MM.1S (cell line): ENCODE results near the gene CTSD.

ENCODE experiments used
- DNase-seq: peaks from one replicate; pipeline ENCODE4 v3.0.0-alpha.2; 2015
- H2AFZ ChIP-seq: fragments of 300-600 bp; sonication (generic); 2 replicates; pipeline ENCODE4 v1.6.0; 2016; ENCODE audit warnings: antibody characterized with exemption, low read length
- H3F3A ChIP-seq: fragments of 300-600 bp; sonication (generic); 2 replicates; pipeline ENCODE4 v1.6.1; 2016; ENCODE audit warnings: mild to moderate bottlenecking, antibody characterized with exemption, low read length, moderate library complexity, mixed read lengths; ENCODE audit not compliant: insufficient read depth
- H3K27ac ChIP-seq: fragments of 300-600 bp; sonication (generic); 2 replicates; pipeline ENCODE4 v1.5.1; 2016; ENCODE audit warnings: mild to moderate bottlenecking, low read length
- H3K27me3 ChIP-seq: fragments of 300-600 bp; sonication (generic); replicated peaks from 2 replicates; pipeline ENCODE4 v1.6.0; 2016; ENCODE audit warnings: low read length; ENCODE audit not compliant: insufficient read depth
- H3K36me3 ChIP-seq: fragments of 300-600 bp; sonication (generic); replicated peaks from 2 replicates; pipeline ENCODE4 v1.6.1; 2016; ENCODE audit warnings: mild to moderate bottlenecking, low read length, mixed read lengths; ENCODE audit not compliant: insufficient read depth
- H3K4me1 ChIP-seq: fragments of 300-600 bp; sonication (generic); 2 replicates; pipeline ENCODE4 v1.6.1; 2016; ENCODE audit warnings: low read length, mixed read lengths
- H3K4me2 ChIP-seq: fragments of 300-600 bp; sonication (generic); 2 replicates; pipeline ENCODE4 v1.6.0; 2016; ENCODE audit warnings: low read depth, low read length
- H3K4me3 ChIP-seq: fragments of 300-600 bp; sonication (generic); 2 replicates; pipeline ENCODE4 v1.5.1; 2016; ENCODE audit warnings: low read length, mixed read lengths
- H3K79me2 ChIP-seq: fragments of 300-600 bp; sonication (generic); 2 replicates; pipeline ENCODE4 v1.6.1; 2016; ENCODE audit warnings: mixed run types, low read length, mixed read lengths
- H3K9ac ChIP-seq: fragments of 300-600 bp; sonication (generic); 2 replicates; pipeline ENCODE4 v1.6.1; 2016; ENCODE audit warnings: low read length, mixed read lengths
- H3K9me2 ChIP-seq: fragments of 300-600 bp; sonication (generic); replicated peaks from 2 replicates; pipeline ENCODE4 v1.6.1; 2016; ENCODE audit warnings: mild to moderate bottlenecking, low read length, mixed read lengths; ENCODE audit not compliant: insufficient read depth
- H3K9me3 ChIP-seq: fragments of 300-600 bp; sonication (generic); replicated peaks from 2 replicates; pipeline ENCODE4 v1.6.1; 2016; ENCODE audit warnings: mild to moderate bottlenecking, low read length, mixed read lengths; ENCODE audit not compliant: insufficient read depth
- H4K20me1 ChIP-seq: fragments of 300-600 bp; sonication (generic); 2 replicates; pipeline ENCODE4 v1.6.1; 2016; ENCODE audit warnings: mild to moderate bottlenecking, low read length, moderate library complexity, mixed read lengths; ENCODE audit not compliant: insufficient read depth
- CTCF ChIP-seq: fragments of 300-600 bp; sonication (generic); IDR thresholded peaks from 2 replicates; pipeline ENCODE4 v1.5.1; 2016; ENCODE audit warnings: antibody characterized with exemption, low read length, mixed read lengths
- EZH2 ChIP-seq: fragments of 300-600 bp; sonication (generic); optimal IDR thresholded peaks from 2 replicates; pipeline ENCODE3; 2017; ENCODE audit warnings: low read depth, mild to moderate bottlenecking, antibody characterized with exemption, low read length, mixed read lengths
- EZH2phosphoT487 ChIP-seq: fragments of 300-600 bp; sonication (generic); IDR thresholded peaks from 2 replicates; pipeline ENCODE4 v1.6.1; 2018; ENCODE audit warnings: antibody characterized with exemption, low read length

The CTSD gene

DNA sequence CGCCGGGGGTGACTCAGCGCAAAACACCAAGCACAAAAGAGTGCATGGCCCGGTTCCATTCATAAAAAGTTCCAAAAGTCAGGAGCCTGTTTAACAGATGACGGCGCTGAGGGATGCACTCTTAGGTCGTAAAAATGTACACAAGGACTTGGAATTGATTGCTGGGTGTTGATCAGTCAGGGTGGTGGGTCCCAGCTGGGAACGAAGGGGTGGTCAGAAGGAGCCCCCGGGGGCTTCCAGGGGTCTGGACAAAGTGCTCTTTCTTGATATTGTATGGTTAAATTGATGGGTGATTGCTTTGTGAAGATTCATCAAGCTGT is 34.1 kb downstream of the CTSD start:
- no peak overlapping the region for H3K4me2 ChIP-seq
- no peak for TF ChIP-seq CTCF
- no peak overlapping the region for H3K27ac ChIP-seq
- no peak for DNase-seq
- H3K9ac ChIP-seq = no peak overlapping the region
- H3K9me3 ChIP-seq = no peaks in the 10 kb centered on the region
- no peaks in the 10 kb centered on the region for H3K9me2 ChIP-seq
- no peaks in the 10 kb centered on the region for H3F3A ChIP-seq
- H3K79me2 ChIP-seq = no peaks in the 10 kb centered on the region
- H4K20me1 ChIP-seq = no peaks in the 10 kb centered on the region
- H3K36me3 ChIP-seq = no peaks in the 10 kb centered on the region
- H3K27me3 ChIP-seq = peaks cover 94% of the 10 kb centered on the region
- H3K4me1 ChIP-seq = no peaks in the 10 kb centered on the region
- H3K4me3 ChIP-seq = no peak overlapping the region
- no peak overlapping the region for H2AFZ ChIP-seq

DNA sequence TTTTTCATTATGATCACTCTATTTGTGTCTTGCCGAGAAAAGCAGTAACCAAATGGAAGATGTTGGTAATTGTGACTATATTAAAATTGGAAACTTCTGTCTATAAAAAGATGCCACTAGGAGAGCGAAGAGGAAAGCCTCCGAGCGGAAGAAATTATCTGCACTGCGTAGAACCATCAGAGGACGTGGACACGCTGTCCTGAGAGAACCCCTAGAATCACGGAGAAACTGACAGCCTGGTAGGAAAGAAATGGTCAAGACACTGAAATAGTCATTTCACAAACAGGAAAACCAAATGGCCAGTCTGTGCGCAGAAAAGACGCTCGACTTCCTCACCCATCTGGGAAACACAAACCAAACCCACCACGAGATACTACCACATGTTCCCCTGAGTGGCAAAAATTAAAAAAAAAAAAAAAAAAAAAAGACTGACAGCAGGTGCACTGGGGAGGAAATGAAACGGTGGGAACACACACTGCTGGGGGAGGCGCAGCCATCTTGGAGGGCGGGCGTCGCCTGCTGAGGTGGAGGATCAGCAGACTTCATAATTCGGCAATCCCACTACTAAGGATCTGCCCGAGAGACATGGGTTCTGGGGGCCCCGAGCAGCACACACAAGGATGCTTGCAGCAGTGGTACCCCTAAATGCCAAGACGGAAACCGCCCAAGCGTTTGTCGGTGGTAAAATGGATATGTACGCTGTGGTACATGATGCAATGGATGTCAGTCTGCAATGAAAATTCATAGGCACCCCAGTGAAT is 34.6 kb downstream of the CTSD start:
- Histone ChIP-seq H3K9ac (no peak overlapping the region), H3K9me3 (no peaks in the 10 kb centered on the region), H3K4me2 (no peak overlapping the region), H3K79me2 (no peaks in the 10 kb centered on the region), H3K36me3 (no peaks in the 10 kb centered on the region), H3K27ac (no peak overlapping the region), H3K9me2 (no peaks in the 10 kb centered on the region), H3F3A (no peaks in the 10 kb centered on the region), H4K20me1 (no peaks in the 10 kb centered on the region), H3K27me3 (peaks cover 94% of the 10 kb centered on the region), H3K4me1 (no peaks in the 10 kb centered on the region), H2AFZ (no peak overlapping the region), H3K4me3 (no peak overlapping the region)
- TF ChIP-seq EZH2phosphoT487 (no peak), EZH2 (no peak), CTCF (no peak)
- DNase-seq = no peak

DNA sequence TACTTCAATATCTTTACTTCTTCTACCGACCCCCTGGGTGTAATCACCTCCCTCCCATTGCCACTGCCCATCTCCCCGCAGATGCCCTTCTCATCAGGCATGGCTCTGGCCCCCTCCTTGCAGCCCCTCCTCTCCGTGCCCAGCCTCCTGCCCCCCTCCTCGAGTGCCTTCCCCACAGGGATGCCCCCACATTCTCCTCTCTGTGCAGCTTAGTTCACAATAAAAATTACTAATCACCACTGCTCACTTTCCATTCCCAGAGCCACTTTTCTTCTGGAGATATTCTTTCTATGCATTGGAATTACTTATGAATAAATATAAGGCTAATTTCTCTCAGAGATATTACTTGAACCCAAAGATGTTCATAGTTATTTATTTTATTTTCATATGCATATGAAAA is 35.4 kb downstream of the CTSD start:
- H3K27me3 ChIP-seq = peaks cover 94% of the 10 kb centered on the region
- TF ChIP-seq EZH2phosphoT487 (no peak), CTCF (no peak), EZH2 (no peak)
- H3K4me1 ChIP-seq = no peaks in the 10 kb centered on the region

More for the DNA sequence above, 35.4 kb downstream of the CTSD start:
- Histone ChIP-seq H3K79me2 (no peaks in the 10 kb centered on the region), H3K4me3 (no peak overlapping the region), H3K27ac (no peak overlapping the region), H4K20me1 (no peaks in the 10 kb centered on the region), H3K9me3 (no peaks in the 10 kb centered on the region), H2AFZ (no peak overlapping the region), H3K9ac (no peak overlapping the region), H3F3A (no peaks in the 10 kb centered on the region), H3K9me2 (no peaks in the 10 kb centered on the region), H3K36me3 (no peaks in the 10 kb centered on the region), H3K4me2 (no peak overlapping the region)
- no peak for DNase-seq
